Muscle layer of duodenum (tissue), 2 donors: ENCODE data around the gene CNRIP1.
"Not testable (repeated sequence)": the region's sequence is repeated elsewhere in the genome, so short reads cannot be mapped to it uniquely, and the experiment has no call there.

Experiments
- H3K27ac ChIP-seq: one replicate; pipeline ENCODE4 v1.7.0; 2013; ENCODE audit warnings: mild to moderate bottlenecking, low read length
- H3K27me3 ChIP-seq: one replicate; pipeline ENCODE4 v1.7.0; 2013; ENCODE audit warnings: low read depth, mild to moderate bottlenecking, control low read depth, low read length
- H3K36me3 ChIP-seq, 2 donors: one replicate each; pipeline ENCODE4 v1.7.0; 2013; ENCODE audit warnings: low read length in 2 of 2, control low read depth in 1 of 2, mild to moderate bottlenecking in 1 of 2; ENCODE audit not compliant: insufficient read depth in 2 of 2, control insufficient read depth in 1 of 2
- H3K4me1 ChIP-seq, 2 donors: one replicate each; pipeline ENCODE4 v1.7.0; 2013; ENCODE audit warnings: low read length in 2 of 2, mild to moderate bottlenecking in 2 of 2, control low read depth in 1 of 2, moderate library complexity in 1 of 2; ENCODE audit not compliant: insufficient read depth in 2 of 2, control insufficient read depth in 1 of 2
- H3K4me3 ChIP-seq, 2 donors: one replicate each; pipeline ENCODE4 v1.7.0; 2013; ENCODE audit warnings: low read length in 2 of 2, low read depth in 1 of 2, mild to moderate bottlenecking in 1 of 2
- H3K9me3 ChIP-seq, 2 donors: one replicate each; pipeline ENCODE4 v1.7.0; 2013; ENCODE audit warnings: low read length in 2 of 2, control low read depth in 1 of 2, mild to moderate bottlenecking in 1 of 2; ENCODE audit not compliant: control insufficient read depth in 1 of 2
- donor health status: healthy.

The CNRIP1 gene

GRCh38 chr2:68357605-68358337, 38.0 kb upstream of the CNRIP1 start:
- Histone ChIP-seq H3K4me3 (no peak overlapping the region), H3K36me3 (no peaks in the 10 kb centered on the region), H3K27me3 (no peaks in the 10 kb centered on the region), H3K9me3 (no peaks in the 10 kb centered on the region), H3K4me1 (peaks cover 0 to 3% of the 10 kb centered on the region in 2 donors), H3K27ac (no peak overlapping the region)

- Histone ChIP-seq H3K27me3 (no peaks in the 10 kb centered on the region), H3K9me3 (no peaks in the 10 kb centered on the region), H3K27ac (no peak overlapping the region)
Observed at GRCh38 chr2:68356599-68357239, 37.0 kb upstream of the CNRIP1 start.

GRCh38 chr2:68352651-68353391, 33.1 kb upstream of the CNRIP1 start:
- H3K27ac ChIP-seq = no peak overlapping the region
- H3K36me3 ChIP-seq = no peaks in the 10 kb centered on the region
- H3K9me3 ChIP-seq = no peaks in the 10 kb centered on the region
- H3K27me3 ChIP-seq = no peaks in the 10 kb centered on the region
- no peak overlapping the region for H3K4me3 ChIP-seq
- no peaks in the 10 kb centered on the region for H3K4me1 ChIP-seq

More at GRCh38 chr2:68356599-68357239, 37.0 kb upstream of the CNRIP1 start:
- Histone ChIP-seq H3K36me3 (no peaks in the 10 kb centered on the region), H3K4me1 (no peaks in the 10 kb centered on the region), H3K4me3 (no peak overlapping the region)

- no peaks in the 10 kb centered on the region for H3K27me3 ChIP-seq
- H3K9me3 ChIP-seq = no peaks in the 10 kb centered on the region
- H3K4me1 ChIP-seq = no peaks in the 10 kb centered on the region
- H3K27ac ChIP-seq = no peak overlapping the region
- H3K36me3 ChIP-seq = no peaks in the 10 kb centered on the region
- H3K4me3 ChIP-seq = no peak overlapping the region
Observed at GRCh38 chr2:68351997-68352396, 32.2 kb upstream of the CNRIP1 start.

GRCh38 chr2:68349091-68349490, 29.3 kb upstream of the CNRIP1 start:
- H3K4me3 ChIP-seq, H3K27me3 ChIP-seq, H3K27ac ChIP-seq, H3K4me1 ChIP-seq, H3K36me3 ChIP-seq, H3K9me3 ChIP-seq: not testable (repeated sequence)

GRCh38 chr2:68345129-68345875, 25.6 kb upstream of the CNRIP1 start:
- no peaks in the 10 kb centered on the region for H3K4me1 ChIP-seq

GRCh38 chr2:68344031-68344430, 24.3 kb upstream of the CNRIP1 start:
- no peak overlapping the region for H3K27ac ChIP-seq
- no peaks in the 10 kb centered on the region for H3K9me3 ChIP-seq
- no peak overlapping the region for H3K4me3 ChIP-seq
- H3K36me3 ChIP-seq = no peaks in the 10 kb centered on the region
- H3K27me3 ChIP-seq = no peaks in the 10 kb centered on the region
- no peaks in the 10 kb centered on the region for H3K4me1 ChIP-seq

More at GRCh38 chr2:68345129-68345875, 25.6 kb upstream of the CNRIP1 start:
- Histone ChIP-seq H3K9me3 (no peaks in the 10 kb centered on the region), H3K36me3 (no peaks in the 10 kb centered on the region), H3K27ac (no peak overlapping the region), H3K27me3 (no peaks in the 10 kb centered on the region), H3K4me3 (no peak overlapping the region)

GRCh38 chr2:68342470-68342869, 22.7 kb upstream of the CNRIP1 start:
- Histone ChIP-seq H3K4me1 (no peaks in the 10 kb centered on the region), H3K9me3 (no peaks in the 10 kb centered on the region)

GRCh38 chr2:68341583-68341982, 21.8 kb upstream of the CNRIP1 start:
- no peaks in the 10 kb centered on the region for H3K4me1 ChIP-seq
- H3K36me3 ChIP-seq = no peaks in the 10 kb centered on the region
- H3K9me3 ChIP-seq = no peaks in the 10 kb centered on the region
- no peak overlapping the region for H3K27ac ChIP-seq
- H3K4me3 ChIP-seq = no peak overlapping the region
- no peaks in the 10 kb centered on the region for H3K27me3 ChIP-seq

More at GRCh38 chr2:68342470-68342869, 22.7 kb upstream of the CNRIP1 start:
- no peaks in the 10 kb centered on the region for H3K27me3 ChIP-seq
- no peaks in the 10 kb centered on the region for H3K36me3 ChIP-seq
- H3K27ac ChIP-seq = no peak overlapping the region
- H3K4me3 ChIP-seq = no peak overlapping the region

GRCh38 chr2:68341062-68341329, 21.2 kb upstream of the CNRIP1 start:
- no peaks in the 10 kb centered on the region for H3K9me3 ChIP-seq
- H3K4me3 ChIP-seq = no peak overlapping the region
- H3K27me3 ChIP-seq = no peaks in the 10 kb centered on the region
- H3K27ac ChIP-seq = no peak overlapping the region
- no peaks in the 10 kb centered on the region for H3K4me1 ChIP-seq
- no peaks in the 10 kb centered on the region for H3K36me3 ChIP-seq
